Measurements from ENCODE around the gene PON3.

DNA sequence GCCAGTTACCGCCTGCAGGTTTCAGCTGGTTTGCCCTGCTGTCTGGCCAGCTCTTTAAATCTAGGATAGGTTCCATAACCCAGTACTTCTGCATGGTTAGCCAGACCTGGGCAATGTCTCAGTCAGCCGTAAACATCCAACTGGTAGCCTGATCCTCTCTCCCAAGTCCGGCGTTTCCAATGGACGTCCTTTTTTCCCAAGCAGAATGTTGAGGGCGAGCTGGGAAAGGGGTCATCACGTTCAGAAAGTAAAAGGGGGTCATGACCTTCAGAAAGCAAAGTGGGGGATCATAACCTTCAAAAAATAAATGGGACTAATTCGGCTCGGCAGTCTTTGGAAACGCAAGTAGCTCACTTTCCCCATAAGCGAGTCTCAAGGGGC lies 430 bp downstream of the PON3 start:
- TF ChIP-seq, protein P1, sequence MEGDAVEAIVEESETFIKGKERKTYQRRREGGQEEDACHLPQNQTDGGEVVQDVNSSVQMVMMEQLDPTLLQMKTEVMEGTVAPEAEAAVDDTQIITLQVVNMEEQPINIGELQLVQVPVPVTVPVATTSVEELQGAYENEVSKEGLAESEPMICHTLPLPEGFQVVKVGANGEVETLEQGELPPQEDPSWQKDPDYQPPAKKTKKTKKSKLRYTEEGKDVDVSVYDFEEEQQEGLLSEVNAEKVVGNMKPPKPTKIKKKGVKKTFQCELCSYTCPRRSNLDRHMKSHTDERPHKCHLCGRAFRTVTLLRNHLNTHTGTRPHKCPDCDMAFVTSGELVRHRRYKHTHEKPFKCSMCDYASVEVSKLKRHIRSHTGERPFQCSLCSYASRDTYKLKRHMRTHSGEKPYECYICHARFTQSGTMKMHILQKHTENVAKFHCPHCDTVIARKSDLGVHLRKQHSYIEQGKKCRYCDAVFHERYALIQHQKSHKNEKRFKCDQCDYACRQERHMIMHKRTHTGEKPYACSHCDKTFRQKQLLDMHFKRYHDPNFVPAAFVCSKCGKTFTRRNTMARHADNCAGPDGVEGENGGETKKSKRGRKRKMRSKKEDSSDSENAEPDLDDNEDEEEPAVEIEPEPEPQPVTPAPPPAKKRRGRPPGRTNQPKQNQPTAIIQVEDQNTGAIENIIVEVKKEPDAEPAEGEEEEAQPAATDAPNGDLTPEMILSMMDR (IDR thresholded peaks at IDR 0.05; ENCODE audit: low read length), result no peak
- no peak for TF ChIP-seq EZH2 (optimal IDR thresholded peaks at IDR 0.05; ENCODE audit: low read depth, low read length)
